ENCODE results near the gene ITPRIPL1. TPM values are rescaled to one million over a fixed set of nuclear protein-coding genes. Genes with fewer than 3 reads are reported as not detected.

The ITPRIPL1 gene
- total RNA-seq, 2 experiments from 2014 or later, result 8.1 to 13.5 TPM

GRCh38 chr2:96296925-96297324 is 28.2 kb upstream of the ITPRIPL1 start:
- BruUV-seq (replicated peaks), result no TSS peak
- CTCF ChIA-PET (ENCODE audit: unreplicated experiment), result no interaction called here
- no peak for DNase-seq (ENCODE audit: low spot score)
- H3K4me2 ChIP-seq (ENCODE audit: low read length), result no peak overlapping the region
- TF ChIP-seq EZH2phosphoT487 (IDR thresholded peaks at IDR 0.05; ENCODE audit: borderline replicate concordance, low read depth, low read length) (no peak), CTCF (conservative IDR thresholded peaks at IDR 0.05; ENCODE audit: low read length) (no peak)
- H3K9me2 ChIP-seq (ENCODE audit: insufficient read depth, low read length), result no peaks in the 10 kb centered on the region
- no peaks in the 10 kb centered on the region for H3K9me3 ChIP-seq (ENCODE audit: low read length)
- no peak overlapping the region for H3K4me3 ChIP-seq (ENCODE audit: low read depth, low read length, poor library complexity, severe bottlenecking)
- no peaks in the 10 kb centered on the region for H3K4me1 ChIP-seq (ENCODE audit: insufficient read depth, low read length, poor library complexity, severe bottlenecking)
- H3K36me3 ChIP-seq (ENCODE audit: insufficient read depth, low read length), result peaks cover 99% of the 10 kb centered on the region
- intact Hi-C loops (cut with micrococcal nuclease; ENCODE audit: unreplicated experiment), result no loop called here
- H3K27ac ChIP-seq (ENCODE audit: low read depth, low read length, poor library complexity, severe bottlenecking), result no peak overlapping the region
- H4K20me1 ChIP-seq (ENCODE audit: insufficient read depth, low read length), result no peaks in the 10 kb centered on the region
- 0 out of 2 replicates have a peak, but pooled peaks cover under 1% of the 10 kb centered on the region for H3K79me2 ChIP-seq (ENCODE audit: insufficient read depth, low read depth, low read length)
- no peak overlapping the region for H2AFZ ChIP-seq (ENCODE audit: low read length)
- POLR2A ChIA-PET, result no interaction called here

GRCh38 chr2:96301865-96302264 is 23.3 kb upstream of the ITPRIPL1 start:
- intact Hi-C loops (cut with micrococcal nuclease; ENCODE audit: unreplicated experiment), result no loop called here
- CTCF ChIA-PET (ENCODE audit: unreplicated experiment), result no interaction called here
- TF ChIP-seq EZH2phosphoT487 (IDR thresholded peaks at IDR 0.05; ENCODE audit: borderline replicate concordance, low read depth, low read length) (no peak), CTCF (conservative IDR thresholded peaks at IDR 0.05; ENCODE audit: low read length) (no peak)
- Histone ChIP-seq H3K27ac (ENCODE audit: low read depth, low read length, poor library complexity, severe bottlenecking) (no peak overlapping the region), H3K4me3 (ENCODE audit: low read depth, low read length, poor library complexity, severe bottlenecking) (no peak overlapping the region), H3K36me3 (ENCODE audit: insufficient read depth, low read length) (peaks cover 81% of the 10 kb centered on the region), H4K20me1 (ENCODE audit: insufficient read depth, low read length) (peaks cover 9% of the 10 kb centered on the region; the same call in 1 of the 2 replicates), H2AFZ (ENCODE audit: low read length) (no peak overlapping the region), H3K79me2 (ENCODE audit: insufficient read depth, low read depth, low read length) (peaks cover 36% of the 10 kb centered on the region), H3K9me3 (ENCODE audit: low read length) (no peaks in the 10 kb centered on the region), H3K4me2 (ENCODE audit: low read length) (no peak overlapping the region), H3K4me1 (ENCODE audit: insufficient read depth, low read length, poor library complexity, severe bottlenecking) (peaks cover 21% of the 10 kb centered on the region), H3K9me2 (ENCODE audit: insufficient read depth, low read length) (no peaks in the 10 kb centered on the region)
- no peak for DNase-seq (ENCODE audit: low spot score)
- POLR2A ChIA-PET, result no interaction called here
- no TSS peak for BruUV-seq (replicated peaks)

GRCh38 chr2:96304606-96305005 is 20.5 kb upstream of the ITPRIPL1 start:
- Histone ChIP-seq H3K4me2 (ENCODE audit: low read length) (peak overlapping the region; percentile 96), H3K4me1 (ENCODE audit: insufficient read depth, low read length, poor library complexity, severe bottlenecking) (peaks cover 28% of the 10 kb centered on the region), H3K79me2 (ENCODE audit: insufficient read depth, low read depth, low read length) (peaks cover 36% of the 10 kb centered on the region), H3K4me3 (ENCODE audit: low read depth, low read length, poor library complexity, severe bottlenecking) (peak overlapping the region; percentile 95), H3K27ac (ENCODE audit: low read depth, low read length, poor library complexity, severe bottlenecking) (peak overlapping the region; percentile 73), H3K9me3 (ENCODE audit: low read length) (no peaks in the 10 kb centered on the region), H4K20me1 (ENCODE audit: insufficient read depth, low read length) (peaks cover 9% of the 10 kb centered on the region; the same call in 1 of the 2 replicates), H3K9me2 (ENCODE audit: insufficient read depth, low read length) (no peaks in the 10 kb centered on the region), H3K36me3 (ENCODE audit: insufficient read depth, low read length) (peaks cover 53% of the 10 kb centered on the region), H2AFZ (ENCODE audit: low read length) (peak overlapping the region; percentile 80; the same call in 1 of the 2 replicates)
- ChIA-PET POLR2A (interaction anchor here (1.4 to 3.4 kb wide), 4 partner anchors 11 to 31 kb away, joined by 4 to 31 read pairs (median 14); partner anchors contain the start of gene NCAPH), CTCF (ENCODE audit: unreplicated experiment) (no interaction called here)
- intact Hi-C loops (cut with micrococcal nuclease; ENCODE audit: unreplicated experiment), result loop anchor here (1.0 kb wide), 3 partner anchors 18 to 38 kb away; partner anchors contain the start of gene CIAO1
- no TSS peak for BruUV-seq (replicated peaks)
- TF ChIP-seq EZH2phosphoT487 (IDR thresholded peaks at IDR 0.05; ENCODE audit: borderline replicate concordance, low read depth, low read length) (no peak), CTCF (conservative IDR thresholded peaks at IDR 0.05; ENCODE audit: low read length) (0 out of 2 replicates have a peak, but pooled peaks have one; percentile 11)
- no peak for DNase-seq (ENCODE audit: low spot score)
